T-helper 2 cell (primary cell): Measurements from ENCODE around the gene SCAF11.

Source experiments
- DNase-seq, 5 experiments: peaks; one replicate each; pipeline versions ENCODE4 v3.0.0 to v3.0.0-alpha.2; 2012 to 2022

SCAF11 gene

DNA sequence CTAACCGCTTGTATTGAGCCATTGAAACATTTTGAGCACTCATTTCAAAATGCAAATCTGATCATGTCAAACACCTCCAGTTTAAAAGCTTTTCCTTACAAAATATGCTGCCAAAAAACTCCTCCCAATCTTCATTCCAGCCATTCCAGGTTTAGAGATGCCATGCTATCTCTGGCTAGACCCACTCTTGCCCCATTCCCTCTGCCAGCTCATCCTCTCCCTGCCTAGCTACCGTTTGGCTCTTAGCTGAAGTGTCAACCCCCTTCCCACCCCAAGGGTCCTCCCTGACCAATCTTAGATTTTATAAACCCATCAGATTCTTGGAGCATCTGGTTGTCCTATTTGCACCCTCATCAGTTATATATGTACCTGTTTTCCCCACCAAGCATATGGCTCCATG lies 75.0 kb downstream of the SCAF11 start:
- no peak for DNase-seq

GRCh38 chr12:45914090-45914489 lies 76.3 kb downstream of the SCAF11 start:
- no peak for DNase-seq

GRCh38 chr12:45913631-45914030 lies 76.7 kb downstream of the SCAF11 start:
- no peak for DNase-seq

GRCh38 chr12:45912774-45913173 lies 77.6 kb downstream of the SCAF11 start:
- DNase-seq = no peak

- no peak for DNase-seq
Observed at GRCh38 chr12:45909041-45909713, 81.2 kb downstream of the SCAF11 start.

DNA sequence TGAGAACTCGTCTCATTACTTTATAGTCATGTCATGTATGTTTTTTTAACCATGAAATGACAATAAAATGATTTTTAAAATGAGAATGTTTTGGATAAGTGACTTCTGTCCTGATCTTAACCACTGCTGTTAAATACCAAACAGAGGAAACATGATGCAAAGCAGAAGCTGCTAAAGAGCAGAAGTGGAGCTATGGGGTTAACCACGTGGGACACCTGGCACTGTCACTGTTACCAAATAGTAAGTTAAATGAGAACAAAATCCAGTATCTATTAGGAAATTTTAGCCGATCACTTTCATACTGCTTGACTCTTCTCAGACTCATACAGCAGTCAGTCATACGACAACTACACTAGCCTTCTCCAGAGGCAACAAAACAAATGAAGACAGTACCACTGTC lies 82.4 kb downstream of the SCAF11 start:
- peak in 1 of 5 experiments; percentile 44 for DNase-seq

GRCh38 chr12:45898094-45898493 lies 92.3 kb downstream of the SCAF11 start:
- no peak for DNase-seq

DNA sequence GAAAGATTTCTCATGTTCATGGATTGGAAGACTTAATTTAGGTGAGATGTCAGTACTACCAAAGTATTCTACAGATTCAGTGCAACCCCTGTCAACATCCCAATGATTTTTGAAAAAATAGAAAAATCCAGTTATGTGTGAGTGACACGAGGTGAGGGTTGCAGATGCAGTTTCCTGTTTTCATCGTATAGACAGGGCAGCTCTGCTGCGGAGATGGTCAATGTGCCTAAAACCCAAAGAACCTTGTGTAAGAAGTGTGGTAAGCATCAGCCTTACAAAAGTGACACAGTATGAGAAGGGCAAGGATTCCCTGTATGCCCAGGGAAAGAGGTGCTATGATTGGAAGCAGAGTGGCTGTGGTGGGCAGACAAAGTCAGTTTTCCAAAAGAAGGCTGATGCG lies 94.4 kb downstream of the SCAF11 start:
- DNase-seq = no peak

- DNase-seq = no peak
Observed at GRCh38 chr12:45893240-45893639, 97.1 kb downstream of the SCAF11 start.

GRCh38 chr12:45890276-45890675 lies 100.1 kb downstream of the SCAF11 start:
- DNase-seq = no peak

GRCh38 chr12:45887544-45887943 lies 102.8 kb downstream of the SCAF11 start:
- no peak for DNase-seq

GRCh38 chr12:45886685-45887084 lies 103.7 kb downstream of the SCAF11 start:
- no peak for DNase-seq

- no peak for DNase-seq
Observed at GRCh38 chr12:45883187-45883586, 107.2 kb downstream of the SCAF11 start.

DNA sequence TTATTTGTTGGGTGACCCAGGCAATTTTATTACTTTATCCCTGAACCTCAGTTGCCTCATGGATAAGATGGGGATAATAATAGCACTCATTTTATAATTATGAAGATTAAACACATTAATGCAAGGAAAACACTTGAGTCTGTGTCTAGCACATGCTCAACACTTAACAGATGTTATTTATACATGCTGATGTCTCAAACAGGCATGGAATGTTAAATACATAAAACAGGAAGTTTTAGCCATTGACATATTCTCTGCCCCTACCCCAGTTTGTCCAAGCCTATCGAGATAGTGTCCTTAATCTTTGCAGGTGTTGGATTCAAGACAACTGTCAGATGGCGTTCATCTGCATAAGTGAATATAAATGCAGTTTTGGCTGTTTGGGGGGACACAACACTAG lies 109.8 kb downstream of the SCAF11 start:
- DNase-seq = no peak

DNA sequence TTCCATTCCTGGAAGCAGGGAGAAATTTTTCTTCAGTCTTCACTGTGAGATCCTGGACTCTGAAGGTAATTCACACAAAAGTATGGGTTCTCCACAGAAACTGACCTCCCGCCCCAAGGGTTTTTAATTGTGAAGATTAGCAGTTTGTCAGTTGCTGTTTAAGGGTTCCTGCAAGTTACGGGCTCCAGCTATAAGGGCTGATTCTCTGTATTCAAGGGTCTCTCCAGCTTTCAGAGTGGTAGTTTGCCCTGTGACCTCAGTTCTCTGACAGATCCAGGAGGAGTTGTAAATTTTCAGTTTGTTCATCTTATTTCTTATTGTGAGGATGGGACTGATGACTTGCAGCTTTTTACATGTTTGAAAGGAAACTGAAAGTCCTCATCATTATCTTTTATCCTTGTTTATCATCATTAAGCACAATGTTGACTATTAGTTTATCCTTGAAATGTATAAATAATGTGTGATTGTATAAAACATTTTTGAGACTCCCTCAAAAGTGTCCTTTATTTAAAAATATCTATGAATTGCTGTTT lies 110.9 kb downstream of the SCAF11 start:
- peak in 1 of 5 experiments; percentile 34 for DNase-seq

DNA sequence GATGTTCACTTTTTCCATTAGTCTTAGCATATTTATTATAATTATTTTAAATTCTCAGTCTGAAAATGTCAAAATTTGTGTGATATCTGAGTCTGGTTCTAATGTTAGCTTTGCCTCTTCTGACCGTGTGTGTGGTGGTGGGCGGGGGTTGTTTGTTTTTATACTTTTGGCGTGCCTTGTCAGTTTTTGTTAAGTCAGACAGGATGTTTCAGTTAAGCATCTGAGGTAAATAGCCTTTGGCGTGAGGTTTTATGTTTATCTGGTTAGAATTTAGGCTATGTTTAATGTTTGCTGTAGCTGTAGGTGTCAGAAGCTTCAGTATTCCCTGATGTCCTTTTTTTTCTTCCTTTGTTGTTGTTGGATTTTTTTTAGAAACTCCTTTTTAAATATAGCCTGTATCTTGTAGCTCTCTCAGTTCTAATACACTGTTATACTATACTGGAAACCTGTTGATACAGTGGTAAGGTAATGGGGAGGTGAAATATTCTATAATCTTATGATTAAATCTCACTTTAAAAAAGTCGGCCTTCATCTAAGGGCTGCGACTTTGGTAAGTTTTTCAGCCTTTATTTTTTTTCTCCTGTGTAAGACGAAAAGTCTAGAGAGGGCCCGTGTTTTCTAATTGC lies 111.6 kb downstream of the SCAF11 start:
- peak in 2 of 5 experiments; percentile 5 to 89 for DNase-seq

DNA sequence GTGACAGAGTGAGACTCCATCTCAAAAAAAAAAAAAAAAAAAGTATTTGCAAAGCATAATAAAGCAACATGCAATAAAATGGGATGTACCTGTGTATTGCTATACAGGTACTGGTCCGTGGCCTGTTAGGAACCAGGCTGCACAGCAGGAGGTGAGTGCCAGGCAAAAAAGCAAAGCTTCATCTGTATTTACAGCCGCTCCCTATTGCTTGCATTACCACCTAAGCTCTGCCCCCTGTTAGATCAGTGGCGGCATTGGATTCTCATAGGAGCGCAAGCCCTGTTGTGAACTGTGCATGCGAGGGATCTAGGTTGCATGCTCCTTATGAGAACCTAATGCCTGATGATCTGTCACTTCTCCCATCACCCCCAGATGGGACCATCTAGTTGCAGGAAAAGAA lies 113.3 kb downstream of the SCAF11 start:
- DNase-seq = no peak

GRCh38 chr12:45872446-45872845 lies 117.9 kb downstream of the SCAF11 start:
- DNase-seq = no peak
